GM18858 (cell line): Measurements from ENCODE around the gene IL1A.

Source experiments
- ATAC-seq: cut with Tn5 transposase; IDR thresholded peaks from one replicate; pipeline ENCODE4 v1.9.1; 2021; ENCODE audit not compliant: unreplicated experiment

Gene IL1A

DNA sequence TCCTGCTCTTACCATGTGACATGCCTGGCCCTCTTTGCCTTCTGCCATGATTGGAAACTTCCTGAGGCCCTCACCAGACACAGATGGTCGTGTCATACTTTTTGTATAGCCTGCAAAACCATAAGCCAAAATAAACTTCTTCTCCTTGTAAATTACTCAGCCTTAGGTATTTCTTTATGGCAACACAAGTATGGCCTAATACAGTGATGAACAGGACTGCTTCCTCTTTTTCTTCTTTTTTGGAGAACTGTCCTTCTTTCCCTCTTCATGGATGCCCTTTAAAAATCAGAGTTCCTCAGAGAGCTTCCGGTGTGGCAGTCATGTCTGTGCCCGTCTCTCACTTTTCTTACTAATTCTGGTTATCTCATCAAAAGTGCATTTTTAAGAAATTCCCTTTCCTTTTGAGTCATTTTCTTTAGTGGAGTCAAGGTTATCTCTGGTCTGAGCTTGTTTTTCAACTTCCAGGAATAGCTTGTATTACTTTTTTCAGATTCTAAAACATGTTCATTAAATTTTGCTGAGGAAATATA is 9.2 kb upstream of the IL1A start:
- ATAC-seq = no peak

DNA sequence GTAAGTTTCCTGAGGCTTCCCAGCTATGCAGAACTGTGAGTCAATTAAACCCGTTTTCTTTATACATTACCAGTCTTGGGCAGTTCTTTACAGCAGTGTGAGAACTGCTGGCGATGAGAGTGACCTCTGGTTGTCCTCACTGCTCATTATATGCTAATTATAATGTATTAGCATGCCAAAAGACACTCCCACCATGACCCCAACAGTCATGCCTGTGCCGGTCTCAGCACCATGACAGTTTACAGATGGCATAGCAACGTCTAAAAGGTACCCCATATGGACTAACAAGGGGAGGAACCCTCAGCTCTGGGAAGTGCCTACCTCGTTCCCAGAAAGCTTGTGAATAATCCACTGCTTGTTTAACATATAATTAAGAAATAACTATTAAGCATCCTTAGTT is 8.1 kb upstream of the IL1A start:
- no peak for ATAC-seq

DNA sequence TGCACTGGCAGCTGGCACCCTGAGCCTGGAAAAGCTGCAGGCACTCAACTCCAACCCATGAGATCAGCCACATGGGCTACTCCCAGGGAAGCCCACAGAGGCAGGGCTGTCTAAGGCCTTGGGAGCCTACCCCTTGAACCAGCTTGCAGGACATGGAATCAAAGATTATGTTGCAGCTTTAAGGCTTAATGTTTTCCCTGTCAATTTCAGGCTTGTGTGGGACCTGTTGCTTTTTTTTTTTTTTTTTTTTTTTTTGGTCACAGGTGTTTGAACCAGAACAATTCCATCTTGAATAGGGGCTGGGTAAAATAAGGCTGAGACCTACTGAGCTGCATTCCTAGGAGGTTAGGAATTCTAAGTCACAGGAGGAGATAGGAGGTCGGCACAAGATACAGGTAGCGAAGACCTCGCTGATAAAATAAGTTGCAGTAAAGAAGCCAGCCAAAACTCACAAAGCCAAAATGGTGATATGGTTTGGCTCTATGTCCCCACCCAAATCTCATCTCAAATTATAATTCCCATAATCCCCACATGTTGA is 7.5 kb upstream of the IL1A start:
- no peak for ATAC-seq

DNA sequence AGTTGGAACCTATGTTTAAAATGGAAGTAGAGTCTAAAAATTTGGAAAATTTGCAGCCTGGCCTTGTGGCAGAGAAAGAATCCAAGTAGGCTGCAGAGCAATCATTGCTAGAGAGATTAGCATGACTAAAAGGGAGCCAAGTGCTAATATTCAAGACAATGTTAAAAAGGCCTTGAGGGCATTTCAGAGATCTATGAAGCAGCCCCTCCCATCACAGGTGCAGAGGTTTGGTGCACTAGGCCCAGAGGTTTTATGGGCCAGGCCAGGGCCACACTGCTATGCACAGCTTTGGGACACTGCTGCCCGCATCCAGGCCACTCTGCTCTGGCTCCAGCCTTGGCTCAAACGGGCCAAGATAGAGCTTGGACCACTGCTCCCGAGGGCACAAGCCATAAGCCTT is 6.7 kb upstream of the IL1A start:
- ATAC-seq = no peak

DNA sequence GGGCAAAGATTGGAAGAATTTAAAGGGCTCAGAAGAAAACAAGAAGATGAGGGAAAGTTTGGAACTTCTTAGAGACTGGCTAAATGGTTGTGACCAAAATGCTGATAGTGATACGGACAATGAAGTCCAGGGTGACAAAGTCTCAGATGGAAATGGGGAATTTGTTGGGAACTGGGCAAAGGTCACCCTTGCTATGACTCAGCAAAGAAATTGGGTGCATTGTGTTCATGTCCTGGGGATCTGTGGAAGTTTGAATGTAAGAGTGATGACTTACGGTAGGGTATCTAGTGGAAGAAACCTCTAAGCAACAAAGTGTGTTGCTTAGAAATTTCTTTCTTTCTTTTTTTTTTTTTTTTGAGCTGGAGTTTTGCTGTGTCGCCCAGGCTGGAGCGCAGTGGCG is 6.0 kb upstream of the IL1A start:
- no peak for ATAC-seq

DNA sequence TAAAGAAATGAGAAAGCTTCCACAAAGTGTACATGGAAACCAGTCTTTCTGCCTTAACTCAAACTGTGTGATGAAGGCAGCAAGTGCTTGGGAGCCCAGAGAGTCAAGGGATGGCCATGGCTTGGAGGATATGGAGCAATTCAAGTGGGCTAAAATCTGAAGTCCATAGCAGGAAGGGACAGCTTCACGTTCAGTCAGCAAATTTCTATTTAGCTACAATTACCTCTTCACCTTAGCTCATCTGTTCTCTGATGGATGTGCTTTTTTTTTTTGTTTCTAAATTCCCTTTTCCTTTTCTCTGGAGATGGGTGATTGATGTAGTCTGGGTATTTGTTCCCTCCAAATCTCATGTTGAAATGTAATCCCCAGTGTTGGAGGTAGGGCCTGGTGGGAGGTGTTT is 4.9 kb upstream of the IL1A start:
- ATAC-seq = no peak

DNA sequence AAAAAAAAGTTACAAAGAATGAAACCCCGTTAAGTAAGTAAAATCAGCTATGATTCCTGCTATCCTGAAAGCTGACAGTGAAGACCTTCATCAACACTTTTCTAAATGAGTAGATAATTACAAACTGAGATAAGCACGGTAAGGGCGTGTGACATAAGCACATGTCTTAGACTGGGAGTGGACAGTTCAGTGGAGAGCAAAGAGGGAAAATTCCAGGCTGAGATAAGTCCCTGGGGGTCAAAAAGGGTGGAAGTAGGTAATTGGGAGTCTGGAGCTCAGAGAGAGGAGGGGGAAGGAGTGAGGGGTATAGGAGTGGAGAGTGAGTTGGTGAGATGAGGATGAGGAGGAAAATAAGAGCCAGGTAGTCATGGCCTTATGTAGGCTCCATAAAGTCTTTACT is 4.4 kb upstream of the IL1A start:
- ATAC-seq = no peak

DNA sequence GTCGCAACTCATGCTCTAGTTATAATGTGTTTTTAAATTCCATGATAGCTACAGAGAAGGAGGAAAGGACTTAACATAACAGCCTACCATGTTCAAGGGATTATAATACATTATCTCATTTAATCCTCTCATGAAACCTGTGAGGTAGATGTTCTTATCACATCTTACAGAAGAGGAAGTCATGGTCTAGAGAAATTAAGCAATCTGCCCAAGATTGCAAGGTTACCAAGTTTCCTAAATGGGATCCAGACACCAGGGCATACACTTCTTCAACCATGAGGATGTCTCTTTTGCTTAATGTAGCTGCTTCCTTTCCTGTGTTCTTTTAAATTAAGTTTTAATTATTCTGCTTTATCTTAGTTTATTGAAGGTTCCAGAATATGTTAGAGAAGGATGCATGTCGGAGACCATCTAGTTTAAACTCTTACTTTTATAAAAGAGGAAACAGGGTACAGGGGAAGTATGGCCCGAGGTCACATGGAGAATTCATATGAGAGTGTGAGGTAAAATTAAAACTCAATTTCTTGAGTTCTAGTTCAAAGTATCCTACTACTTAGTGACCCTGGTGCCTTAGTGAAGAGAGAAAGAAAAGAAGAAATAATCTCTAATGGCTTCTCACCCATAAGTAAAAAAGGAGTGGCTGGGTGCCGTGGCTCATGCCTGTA is 3.6 kb upstream of the IL1A start:
- ATAC-seq = no peak

DNA sequence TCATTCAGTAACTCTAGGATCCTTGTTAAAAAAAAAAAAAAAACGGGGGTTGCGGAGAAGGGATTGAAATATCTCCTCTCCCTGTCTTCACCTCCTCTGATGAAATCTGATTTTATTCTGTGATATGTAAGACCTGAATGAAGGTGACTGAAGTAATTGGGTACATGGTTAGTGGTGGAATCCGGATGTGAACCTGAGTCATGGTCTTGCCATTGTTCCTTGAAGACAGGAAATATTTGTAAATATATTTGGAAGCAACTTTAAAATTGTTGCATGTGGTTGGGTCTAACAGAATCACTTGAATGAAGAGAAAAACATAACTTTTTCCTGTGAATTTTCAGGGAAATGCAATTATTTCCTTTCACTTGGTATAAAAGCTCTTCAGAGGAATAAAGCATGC is 3.0 kb upstream of the IL1A start:
- ATAC-seq = no peak

DNA sequence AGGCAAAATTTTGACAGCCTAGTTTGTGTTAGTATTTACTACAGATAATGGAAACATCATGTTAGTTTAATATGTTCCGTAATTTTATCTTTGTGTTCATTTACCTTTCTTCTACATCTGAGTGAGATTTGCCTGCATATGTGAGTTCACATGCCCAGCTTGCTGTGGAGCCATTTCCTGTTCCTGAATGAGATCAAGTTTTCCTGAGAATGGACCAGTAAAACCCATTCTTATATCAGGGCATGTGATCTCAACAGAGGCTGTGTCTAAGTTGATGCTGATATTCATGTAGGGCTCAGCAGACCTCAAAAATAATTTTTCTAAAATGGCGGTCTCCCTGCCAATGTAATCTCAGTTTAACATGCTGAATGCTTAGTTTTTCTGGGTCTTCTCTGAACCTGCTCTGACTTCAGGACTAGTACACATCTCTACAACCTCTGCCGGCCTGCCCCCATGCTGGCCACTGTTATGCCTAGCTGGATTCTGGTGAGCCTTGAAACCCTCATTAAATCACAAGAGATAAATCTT is 1.0 kb downstream of the IL1A start:
- ATAC-seq = no peak

DNA sequence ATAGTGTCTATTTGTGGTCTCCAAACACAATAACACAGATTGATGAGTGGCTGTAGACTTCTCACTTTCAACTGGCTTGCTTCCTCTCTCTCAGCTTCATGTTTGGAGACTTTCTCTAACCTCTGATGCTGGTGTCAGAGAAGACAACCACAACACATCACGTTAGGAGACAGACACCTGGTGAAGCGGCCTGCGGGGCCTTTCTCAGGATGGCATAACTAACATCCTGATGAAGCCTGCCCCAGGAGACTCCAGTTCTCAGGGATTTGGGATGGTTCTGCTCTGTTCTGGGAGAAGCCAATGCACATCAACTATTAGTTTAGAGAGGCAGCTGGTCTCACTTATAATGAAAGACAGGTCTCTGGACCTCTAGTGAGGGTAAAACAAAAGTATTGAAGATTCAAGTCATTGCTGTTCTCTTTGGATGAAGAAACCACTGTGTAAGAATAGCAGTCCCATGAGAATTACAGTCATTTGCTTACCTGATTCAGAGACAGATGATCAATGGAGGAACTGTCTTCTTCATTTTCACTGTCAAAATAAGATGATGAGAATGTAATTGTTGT is 2.0 kb downstream of the IL1A start:
- ATAC-seq = peak; percentile 74

DNA sequence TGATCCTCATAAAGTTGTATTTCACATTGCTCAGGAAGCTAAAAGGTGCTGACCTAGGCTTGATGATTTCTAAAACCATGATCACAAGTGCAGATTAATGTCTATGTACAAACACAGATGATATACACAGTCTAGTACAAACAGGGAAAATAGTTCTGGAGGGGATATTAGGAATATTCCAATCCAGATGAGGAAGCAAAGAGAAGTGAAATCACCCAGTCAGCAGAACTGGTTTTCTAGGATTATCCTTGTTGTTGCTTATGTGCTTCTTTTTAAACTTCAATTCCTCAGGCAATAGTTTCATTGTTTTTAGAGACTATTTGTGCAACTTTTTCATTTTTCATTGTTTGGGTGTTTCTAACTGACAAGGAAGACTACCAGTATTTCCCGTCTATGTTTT is 4.7 kb downstream of the IL1A start:
- ATAC-seq = no peak

DNA sequence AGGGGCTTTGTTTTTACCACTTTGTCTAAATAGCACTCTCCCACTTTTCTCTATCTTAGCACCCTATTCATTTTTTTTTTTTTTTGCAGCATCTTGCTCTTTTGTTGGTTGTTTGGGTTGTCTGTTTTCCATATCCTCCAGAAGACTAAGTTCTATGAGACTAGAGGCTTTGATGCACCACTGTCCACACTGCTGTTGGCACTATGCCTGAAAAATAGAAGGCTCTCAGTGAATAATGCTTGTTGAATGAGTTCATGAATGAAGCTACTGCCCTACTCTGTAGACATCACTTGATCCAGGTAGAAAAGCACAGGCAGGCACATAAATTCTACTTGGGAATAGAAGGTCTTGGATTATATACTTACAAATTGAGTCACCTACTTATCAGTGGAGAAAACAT is 7.3 kb downstream of the IL1A start:
- ATAC-seq = no peak

DNA sequence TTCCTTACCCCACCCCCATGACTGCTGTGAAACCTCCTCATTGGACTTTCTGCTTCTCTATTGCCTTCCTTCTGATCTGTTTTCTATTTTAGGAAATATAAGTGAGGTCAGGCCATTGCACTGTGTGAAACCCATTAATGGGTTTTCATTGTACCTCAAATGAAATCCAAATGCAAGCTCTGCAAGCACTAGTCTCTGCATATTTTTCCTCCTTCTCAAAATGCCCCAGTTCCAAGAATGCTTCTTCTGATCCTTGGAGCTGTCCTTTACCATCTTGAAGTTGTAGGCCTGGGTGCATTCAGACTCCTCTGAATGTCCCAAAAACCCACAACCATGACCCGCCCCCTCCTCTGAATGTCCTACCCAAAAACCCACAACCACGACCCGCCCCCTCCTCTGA is 8.2 kb downstream of the IL1A start:
- ATAC-seq = no peak

DNA sequence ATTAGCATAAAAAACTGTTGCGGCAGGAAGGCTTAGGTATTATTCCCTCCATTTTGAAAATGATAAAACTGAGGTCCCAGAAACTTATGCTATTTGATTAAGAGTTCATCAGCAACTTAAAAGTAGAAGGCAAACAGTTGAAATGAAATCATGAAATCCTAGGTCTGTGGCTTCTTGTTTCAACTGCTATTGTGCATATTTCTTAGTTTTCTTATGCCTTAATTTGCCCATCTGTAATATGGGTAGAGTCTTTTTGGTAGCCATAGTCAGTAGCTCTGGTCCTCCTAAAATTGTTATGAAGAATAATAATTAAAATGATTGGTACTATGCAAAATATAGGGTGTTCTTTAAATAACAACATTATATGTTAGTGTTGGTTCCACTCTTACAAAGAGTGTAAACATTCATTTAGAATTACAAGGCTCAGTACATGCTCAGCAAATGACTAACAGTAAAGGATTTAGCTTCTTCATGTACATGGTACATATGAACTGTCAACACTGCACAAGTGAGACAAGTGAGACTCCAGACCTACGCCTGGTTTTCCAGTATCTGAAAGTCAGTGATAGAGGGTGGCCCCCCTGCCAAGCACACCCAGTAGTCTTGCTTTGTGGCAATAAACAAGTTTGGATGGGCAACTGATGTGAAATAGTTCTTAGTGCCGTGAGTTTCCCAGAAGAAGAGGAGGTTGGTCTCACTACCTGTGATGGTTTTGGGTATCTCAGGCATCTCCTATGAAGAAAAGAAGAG is 9.6 kb downstream of the IL1A start:
- ATAC-seq = no peak

DNA sequence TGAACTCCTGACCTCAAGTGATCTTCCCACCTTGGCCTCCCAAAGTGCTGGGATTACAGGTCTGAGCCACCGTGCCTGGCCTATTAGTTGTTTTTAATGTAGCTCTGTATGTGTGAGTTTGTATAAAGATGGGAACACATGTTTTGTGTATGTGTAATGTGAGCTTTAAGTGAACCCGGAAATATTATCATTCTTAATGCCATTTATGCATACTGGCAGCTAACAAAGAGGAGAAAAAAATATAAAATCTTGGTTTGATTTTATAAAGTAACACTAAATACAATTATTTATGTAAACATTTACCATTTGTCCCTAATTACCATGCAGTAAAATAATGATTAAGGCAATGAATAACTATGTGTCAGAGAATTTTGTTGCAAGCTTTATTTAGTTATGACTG is 10.7 kb downstream of the IL1A start:
- ATAC-seq = no peak

DNA sequence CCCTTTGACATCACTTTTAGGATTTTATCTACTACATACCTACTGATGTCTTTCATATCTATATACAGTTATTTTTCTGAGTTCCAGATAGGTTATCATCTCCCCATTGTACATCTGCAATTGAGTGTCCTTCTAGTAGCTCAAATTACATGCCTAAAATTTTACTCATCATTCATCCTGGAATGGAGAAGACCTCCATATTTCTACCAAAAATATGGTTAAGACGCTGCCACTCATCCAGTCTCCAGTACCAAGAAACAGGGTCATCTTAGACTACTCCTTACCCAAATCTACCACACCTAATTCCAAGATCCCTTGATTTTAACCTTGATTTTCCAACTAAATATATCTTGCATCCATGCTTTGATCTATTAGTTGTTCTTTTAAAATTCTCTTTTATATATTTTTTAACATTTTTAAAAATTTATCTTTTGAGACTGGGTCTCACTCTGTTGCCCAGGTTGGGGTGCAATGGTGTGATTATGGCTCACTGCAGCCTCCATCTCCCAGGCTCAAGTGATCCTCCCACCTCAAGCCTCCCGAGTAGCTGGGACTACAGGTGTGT is 11.3 kb downstream of the IL1A start:
- ATAC-seq = no peak

DNA sequence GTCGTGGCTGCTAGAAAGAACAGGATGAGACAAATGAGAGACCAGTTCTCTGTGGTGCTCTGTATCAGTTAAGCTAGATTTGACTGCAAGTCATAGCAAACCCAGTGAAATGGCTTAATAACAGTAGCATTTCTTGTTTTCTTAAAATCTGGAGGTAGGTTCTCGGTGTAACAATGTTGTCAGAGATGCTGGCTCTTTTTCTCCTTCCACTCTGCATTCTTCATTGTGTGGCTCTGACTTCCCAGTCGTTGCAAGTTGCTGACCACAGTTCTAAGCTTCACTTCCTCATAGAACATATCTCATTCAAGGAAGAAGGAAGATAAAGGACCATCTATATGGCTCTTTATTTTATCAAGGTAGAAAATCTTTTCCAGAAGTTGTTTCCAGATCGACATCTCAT is 12.0 kb downstream of the IL1A start:
- no peak for ATAC-seq

DNA sequence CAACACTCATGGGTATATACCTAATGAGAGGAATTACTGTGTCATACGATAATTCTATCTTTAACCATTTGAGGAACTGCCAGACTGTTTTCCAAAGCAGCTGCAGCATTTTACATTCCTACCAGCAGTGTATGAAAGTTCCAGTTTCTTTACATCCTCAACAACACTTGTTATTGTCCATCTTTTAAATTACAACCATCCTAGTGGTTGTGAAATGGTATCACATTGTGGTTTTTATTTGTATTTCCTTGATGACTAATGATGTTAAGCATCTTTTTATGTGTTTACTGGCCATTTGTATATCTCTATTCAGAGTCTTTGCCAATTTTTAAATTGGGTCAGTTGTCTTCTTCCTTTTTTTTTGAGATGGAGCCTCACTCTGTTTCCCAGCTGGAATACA is 15.9 kb downstream of the IL1A start:
- ATAC-seq = no peak

DNA sequence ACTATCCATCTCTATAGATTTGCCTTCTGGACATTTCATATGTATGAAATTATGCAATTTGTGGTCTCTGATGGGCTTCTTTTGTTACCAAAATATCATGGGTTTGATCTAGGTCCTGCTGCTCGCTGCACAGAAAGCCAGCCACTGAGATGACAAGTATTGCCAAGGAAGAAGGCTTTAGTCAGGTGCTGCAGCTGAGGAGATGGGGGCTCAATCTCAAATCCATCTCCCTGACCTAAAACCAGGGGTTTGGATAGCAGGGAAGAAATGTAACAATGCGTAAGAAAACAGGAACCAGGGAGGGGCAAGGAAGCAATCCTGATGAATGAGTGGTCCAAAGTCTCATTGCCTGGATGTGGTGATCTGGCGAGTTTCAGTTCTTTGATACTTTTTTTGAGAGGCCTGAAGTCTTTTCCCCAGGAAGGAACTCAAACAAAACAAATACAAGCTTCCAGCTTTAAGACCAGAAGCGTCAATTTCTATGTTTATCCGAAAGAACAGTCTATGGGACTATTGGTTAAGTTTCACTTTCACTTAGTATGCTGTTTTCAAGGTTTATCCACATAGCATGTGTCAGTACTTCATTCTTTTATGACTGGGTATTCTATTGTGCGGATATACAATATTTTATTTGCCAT is 16.5 kb downstream of the IL1A start:
- no peak for ATAC-seq

DNA sequence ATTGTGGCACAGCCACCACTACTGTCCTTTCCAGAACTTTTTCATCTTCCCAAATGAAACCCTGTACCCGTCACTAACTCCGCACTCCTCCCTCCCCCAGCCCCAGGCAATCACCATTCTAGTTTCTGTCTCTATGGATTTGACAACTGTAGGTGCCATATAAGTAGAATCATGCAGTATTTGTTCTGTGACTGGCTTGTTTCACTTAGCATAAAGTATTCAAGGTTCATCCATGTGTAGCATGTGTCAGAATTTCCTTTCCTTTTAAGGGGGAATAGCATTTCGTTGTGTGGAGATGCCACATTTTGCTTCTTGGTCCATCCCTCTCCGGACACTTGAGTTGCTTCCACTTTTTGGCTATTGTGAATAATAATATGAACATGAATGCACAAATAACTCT is 19.0 kb downstream of the IL1A start:
- ATAC-seq = no peak
